Right lung (tissue), 5 donors: Measurements from ENCODE around the gene CATSPERZ. TPM values are rescaled to one million over a fixed set of nuclear protein-coding genes. Genes with fewer than 3 reads are reported as not detected.

ENCODE experiments used
- polyA plus RNA-seq, 5 donors: library from polyadenylated mRNA; unstranded; fragments of 120-200 nt; gene quantifications; one replicate each; pipeline versions ENCODE4 v1.2.1 to v1.2.3, GENCODE V29; 2013; ENCODE audit warnings: inconsistent platforms in 1 of 5, low replicate concordance in 1 of 5; ENCODE audit not compliant: insufficient read length in 5 of 5, insufficient read depth in 1 of 5

Gene CATSPERZ
- polyA plus RNA-seq, 5 donors, result 0.15 to 0.33 (median 0.28) TPM; not detected in 2

Other genes with a start within 250 kb of the CATSPERZ start
- 10 to 100 TPM; 16.4 to 26.7 (median 24.3) TPM for gene MACROD1, start 134.2 kb upstream of the CATSPERZ start, polyA plus RNA-seq
- 100 to 1,000 TPM; 168 to 203 (median 187) TPM for gene STIP1, start 114.2 kb upstream of the CATSPERZ start, polyA plus RNA-seq
- 10 to 100 TPM in 2 of 5 donors, 1 to 10 TPM in 3; 6.4 to 13.2 (median 9.6) TPM for gene FERMT3, start 93.6 kb upstream of the CATSPERZ start, polyA plus RNA-seq
- 10 to 100 TPM; 23.7 to 39.2 (median 32.1) TPM for gene TRPT1, start 74.2 kb upstream of the CATSPERZ start, polyA plus RNA-seq
- gene NUDT22, start 74.1 kb upstream of the CATSPERZ start, polyA plus RNA-seq, result 10 to 100 TPM; 16.5 to 29.4 (median 17.8) TPM
- gene DNAJC4, start 69.8 kb upstream of the CATSPERZ start, polyA plus RNA-seq, result 10 to 100 TPM; 57.9 to 88.9 (median 71.2) TPM
- gene VEGFB, start 65.8 kb upstream of the CATSPERZ start, polyA plus RNA-seq, result 100 to 1,000 TPM in 1 of 5 donors, 10 to 100 TPM in 4; 64.5 to 112 (median 76.6) TPM
- 10 to 100 TPM; 53.0 to 90.8 (median 67.2) TPM for gene FKBP2, start 59.3 kb upstream of the CATSPERZ start, polyA plus RNA-seq
- 100 to 1,000 TPM in 1 of 5 donors, 10 to 100 TPM in 4; 63.2 to 139 (median 70.0) TPM for gene PPP1R14B, start 53.4 kb upstream of the CATSPERZ start, polyA plus RNA-seq
- 10 to 100 TPM; 15.7 to 25.9 (median 18.7) TPM for gene PLCB3, start 48.8 kb upstream of the CATSPERZ start, polyA plus RNA-seq
- 10 to 100 TPM; 38.7 to 87.5 (median 51.3) TPM for gene BAD, start 15.7 kb upstream of the CATSPERZ start, polyA plus RNA-seq
- 10 to 100 TPM; 19.2 to 43.8 (median 30.9) TPM for gene GPR137, start 14.5 kb upstream of the CATSPERZ start, polyA plus RNA-seq
- gene KCNK4, start 9.1 kb upstream of the CATSPERZ start, polyA plus RNA-seq, result under 1 TPM in 2 of 5 donors, not detected in 3; 0.09 to 0.10 TPM
- 10 to 100 TPM in 3 of 5 donors, 1 to 10 TPM in 2; 6.9 to 21.0 (median 12.4) TPM for gene ESRRA, start 5.2 kb downstream of the CATSPERZ start, polyA plus RNA-seq
- 100 to 1,000 TPM; 201 to 308 (median 233) TPM for gene TRMT112, start 17.2 kb downstream of the CATSPERZ start, polyA plus RNA-seq
- gene PRDX5, start 17.8 kb downstream of the CATSPERZ start, polyA plus RNA-seq, result 100 to 1,000 TPM; 141 to 272 (median 177) TPM
- 1 to 10 TPM; 3.9 to 7.4 (median 5.2) TPM for gene CCDC88B, start 39.8 kb downstream of the CATSPERZ start, polyA plus RNA-seq
- gene RPS6KA4, start 58.8 kb downstream of the CATSPERZ start, polyA plus RNA-seq, result 10 to 100 TPM; 10.0 to 22.1 (median 13.0) TPM